ENCODE results near the gene ANKRD39. TPM values are rescaled to one million over a fixed set of nuclear protein-coding genes. Genes with fewer than 3 reads are reported as not detected.

ANKRD39 gene
- total and polyA plus RNA-seq, 4 donors: 4.7 to 22.7 (median 10.7) TPM

- no peak for TF ChIP-seq EGR1 (IDR thresholded peaks at IDR 0.05; ENCODE audit: low read depth in 2 of 2)
- no peak for TF ChIP-seq YY1 (IDR thresholded peaks at IDR 0.05)
- no peak for TF ChIP-seq HNF4A (conservative IDR thresholded peaks at IDR 0.05)
- TF ChIP-seq GABPA (IDR thresholded peaks at IDR 0.05 in 1 of 2, conservative IDR thresholded peaks at IDR 0.05 in 1 of 2): no peak
- no peak for TF ChIP-seq NR2F2 (IDR thresholded peaks at IDR 0.05)
- no peak for TF ChIP-seq MAX (IDR thresholded peaks at IDR 0.05)
- no peak for TF ChIP-seq ZBTB33 (IDR thresholded peaks at IDR 0.05)
- TF ChIP-seq SP1 (IDR thresholded peaks at IDR 0.05): no peak
- no peak for TF ChIP-seq RAD21 (IDR thresholded peaks at IDR 0.05)
- TF ChIP-seq TAF1 (conservative IDR thresholded peaks at IDR 0.05): no peak
- TF ChIP-seq REST (IDR thresholded peaks at IDR 0.05): no peak
- TF ChIP-seq HNF4G (IDR thresholded peaks at IDR 0.05): no peak
- no peak for TF ChIP-seq JUND (IDR thresholded peaks at IDR 0.05)
- no peak for TF ChIP-seq FOXA2 (IDR thresholded peaks at IDR 0.05)
- Histone ChIP-seq H3K9me3 (ENCODE audit: control insufficient read depth in 4 of 4, low read length in 3 of 4) (no peaks in the 10 kb centered on the region), H3K9ac (ENCODE audit: low read depth in 1 of 2, low read length in 2 of 2) (no peak overlapping the region), H3K36me3 (ENCODE audit: control insufficient read depth in 4 of 4, insufficient read depth in 3 of 4, low read depth in 1 of 4, low read length in 3 of 4) (peaks cover 0 to 17% (median 6%) of the 10 kb centered on the region in 4 donors), H3K27ac (ENCODE audit: low read depth in 1 of 2, low read length in 2 of 2) (no peak overlapping the region), H3K4me3 (ENCODE audit: low read depth in 1 of 3, low read length in 3 of 3) (no peak overlapping the region), H3K27me3 (ENCODE audit: control insufficient read depth in 4 of 4, insufficient read depth in 4 of 4, low read length in 3 of 4) (no peaks in the 10 kb centered on the region), H3K4me1 (ENCODE audit: control insufficient read depth in 4 of 4, insufficient read depth in 4 of 4, low read length in 3 of 4) (peaks cover 15 to 32% (median 29%) of the 10 kb centered on the region in 4 donors)
- no peak for DNase-seq (ENCODE audit: low spot score)
- WGBS: 97% methylated on average over 4 of the region's 4 CpGs
Measured at GRCh38 chr2:96835830-96836229, 22.0 kb downstream of the ANKRD39 start.

- H3K27ac ChIP-seq (ENCODE audit: low read depth in 1 of 2, low read length in 2 of 2): peak overlapping the region; percentile 29 to 55
- H3K9me3 ChIP-seq (ENCODE audit: control insufficient read depth in 4 of 4, low read length in 3 of 4): no peaks in the 10 kb centered on the region
- H3K4me1 ChIP-seq (ENCODE audit: control insufficient read depth in 4 of 4, insufficient read depth in 4 of 4, low read length in 3 of 4): peaks cover 15 to 43% (median 41%) of the 10 kb centered on the region in 4 donors
- no peak overlapping the region for H3K4me3 ChIP-seq (ENCODE audit: low read depth in 1 of 3, low read length in 3 of 3)
- H3K9ac ChIP-seq (ENCODE audit: low read depth in 1 of 2, low read length in 2 of 2): no peak overlapping the region
- peak; percentile 69 for DNase-seq (ENCODE audit: low spot score)
- no peaks in the 10 kb centered on the region for H3K27me3 ChIP-seq (ENCODE audit: control insufficient read depth in 4 of 4, insufficient read depth in 4 of 4, low read length in 3 of 4)
- peaks cover 5 to 34% (median 19%) of the 10 kb centered on the region in 4 donors for H3K36me3 ChIP-seq (ENCODE audit: control insufficient read depth in 4 of 4, insufficient read depth in 3 of 4, low read depth in 1 of 4, low read length in 3 of 4)
- WGBS: 34% methylated on average over 18 of the region's 18 CpGs
- TF ChIP-seq FOXA2 (IDR thresholded peaks at IDR 0.05) (peak; percentile 82), NR2F2 (IDR thresholded peaks at IDR 0.05) (peak; percentile 75), RXRA (IDR thresholded peaks at IDR 0.05) (peak; percentile 91 to 93), REST (IDR thresholded peaks at IDR 0.05) (peak; percentile 92), MAX (IDR thresholded peaks at IDR 0.05) (peak; percentile 90), HNF4A (conservative IDR thresholded peaks at IDR 0.05) (peak; percentile 65 to 84), EGR1 (IDR thresholded peaks at IDR 0.05; ENCODE audit: low read depth in 2 of 2) (peak in 1 of 2 donors; percentile 29), YY1 (IDR thresholded peaks at IDR 0.05) (peak; percentile 99), ZBTB33 (IDR thresholded peaks at IDR 0.05) (peak; percentile 89), RAD21 (IDR thresholded peaks at IDR 0.05) (peak; percentile 49 to 54), TAF1 (conservative IDR thresholded peaks at IDR 0.05) (peak; percentile 74), CTCF (IDR thresholded peaks at IDR 0.05; ENCODE audit: low read depth, low read length, missing input control) (no peak)
Measured at GRCh38 chr2:96832754-96833507, 24.9 kb downstream of the ANKRD39 start.
